OCI-LY7 (cell line): Measurements from ENCODE around the gene C19orf73. TPM values are rescaled to one million over a fixed set of nuclear protein-coding genes. Genes with fewer than 3 reads are reported as not detected.

ENCODE experiments used
- BruUV-seq: library from RNA; stranded (reverse); fragments of 400-500 nt; replicated peaks from 2 replicates; lab custom pipeline; 2021; lab: Mats Ljungman, UMichigan
- CTCF ChIA-PET: fragments of 300-600 bp; sonication (Branson Sonifier 250); formaldehyde crosslinking; loops from one replicate; lab custom pipeline; 2022; ENCODE audit warnings: antibody characterized with exemption; ENCODE audit not compliant: unreplicated experiment; lab: Charles Lee
- POLR2A ChIA-PET: fragments of 300-600 bp; sonication (Branson Sonifier 250); formaldehyde crosslinking; loops from one replicate; lab custom pipeline; 2022; ENCODE audit warnings: antibody characterized with exemption; lab: Charles Lee
- DNase-seq: peaks from one replicate; pipeline ENCODE4 v3.0.0-alpha.2; 2015; ENCODE audit warnings: low spot score
- H2AFZ ChIP-seq: fragments of 200-600 bp; sonication (generic), shearing (Covaris generic); 2 replicates; pipeline ENCODE4 v1.6.1; 2014; ENCODE audit warnings: mild to moderate bottlenecking, antibody characterized with exemption, low read length, moderate library complexity
- H3K27ac ChIP-seq: fragments of 200-600 bp; sonication (generic); 2 replicates; pipeline ENCODE4 v1.5.1; 2014; ENCODE audit warnings: mixed run types, low read depth, mild to moderate bottlenecking, moderate library complexity, low read length, inconsistent platforms; ENCODE audit not compliant: poor library complexity, severe bottlenecking
- H3K36me3 ChIP-seq: fragments of 200-600 bp; sonication (generic); 2 replicates; pipeline ENCODE4 v1.6.1; 2014; ENCODE audit warnings: mild to moderate bottlenecking, antibody characterized with exemption, low read length, moderate library complexity, mixed read lengths; ENCODE audit not compliant: insufficient read depth
- H3K4me1 ChIP-seq: fragments of 200-600 bp; sonication (generic); 2 replicates; pipeline ENCODE4 v1.5.1; 2014; ENCODE audit warnings: mild to moderate bottlenecking, low read length; ENCODE audit not compliant: insufficient read depth, poor library complexity, severe bottlenecking
- H3K4me2 ChIP-seq: fragments of 200-600 bp; sonication (generic); 2 replicates; pipeline ENCODE4 v1.6.1; 2014; ENCODE audit warnings: mild to moderate bottlenecking, low read length
- H3K4me3 ChIP-seq: fragments of 200-600 bp; sonication (generic); 2 replicates; pipeline ENCODE4 v1.5.1; 2014; ENCODE audit warnings: mild to moderate bottlenecking, low read depth, low read length; ENCODE audit not compliant: poor library complexity, severe bottlenecking
- H3K79me2 ChIP-seq: fragments of 200-600 bp; sonication (generic); 2 replicates; pipeline ENCODE4 v1.6.1; 2016; ENCODE audit warnings: low read depth, mild to moderate bottlenecking, low read length, moderate library complexity, mixed read lengths; ENCODE audit not compliant: insufficient read depth
- H3K9me2 ChIP-seq: fragments of 200-600 bp; sonication (generic); 2 replicates; pipeline ENCODE4 v1.6.1; 2016; ENCODE audit warnings: mild to moderate bottlenecking, low read length, mixed read lengths; ENCODE audit not compliant: insufficient read depth
- H3K9me3 ChIP-seq: fragments of 200-600 bp; sonication (generic); 2 replicates; pipeline ENCODE4 v1.6.1; 2014; ENCODE audit warnings: mild to moderate bottlenecking, mixed run types, low read length, mixed read lengths
- H4K20me1 ChIP-seq: fragments of 200-600 bp; sonication (generic); 2 replicates; pipeline ENCODE4 v1.6.1; 2014; ENCODE audit warnings: mild to moderate bottlenecking, antibody characterized with exemption, low read length, moderate library complexity, mixed read lengths; ENCODE audit not compliant: insufficient read depth
- EZH2phosphoT487 ChIP-seq: fragments of 200-600 bp; sonication (generic); IDR thresholded peaks from 2 replicates; pipeline ENCODE4 v1.6.1; 2018; ENCODE audit warnings: low read depth, borderline replicate concordance, mild to moderate bottlenecking, mixed run types, antibody characterized with exemption, low read length, moderate library complexity, mixed read lengths
- intact Hi-C: fragments of 100-400 bp; cut with micrococcal nuclease; formaldehyde crosslinking; loops from one replicate; pipeline ENCODE4 v1.10.0; 2022; ENCODE audit not compliant: unreplicated experiment
- small RNA-seq: library from RNA; depleted of rRNA; stranded (forward); fragments of <200 nt; gene quantifications from one replicate; pipeline ENCODE3, GENCODE V24; 2014
- total RNA-seq, 2 experiments: library from RNA; depleted of rRNA in 1 of 2; stranded (reverse); fragments of >200 nt in 1 of 2; shearing (Covaris generic) in 1 of 2; gene quantifications; 2 replicates each; pipeline ENCODE4 v1.2.3, GENCODE V29; 2014 to 2022
- TF ChIP-seq, protein P1 (sequence below): fragments of 200-600 bp; sonication (generic); conservative IDR thresholded peaks from 2 replicates; pipeline ENCODE4 v1.5.1; 2014; ENCODE audit warnings: mild to moderate bottlenecking, antibody characterized with exemption, low read length, moderate library complexity, mixed read lengths

C19orf73 gene
- total RNA-seq, 2 experiments from 2014 or later = 2.5 to 8.3 TPM

DNA sequence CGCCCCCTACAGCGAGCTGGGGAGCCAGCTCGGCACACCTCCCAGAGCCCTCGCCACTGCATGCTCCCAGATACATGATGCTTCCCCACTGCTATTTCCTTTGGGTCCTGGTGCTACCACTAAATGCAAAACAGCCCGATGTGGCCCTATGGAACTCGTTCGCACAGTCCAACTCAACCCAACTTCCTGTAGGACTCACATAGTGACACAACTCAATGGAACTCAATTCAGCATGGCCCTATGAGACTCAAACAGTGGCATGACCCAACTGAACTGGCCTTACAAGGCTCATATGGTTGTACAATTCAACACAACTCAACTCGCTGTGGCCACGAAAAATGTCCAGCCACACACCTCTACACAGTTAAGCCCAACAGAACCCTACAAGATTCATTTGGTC is 49.9 kb downstream of the C19orf73 start:
- BruUV-seq = no TSS peak
- DNase-seq = no peak
- H3K4me3 ChIP-seq = no peak overlapping the region

More for the DNA sequence above, 49.9 kb downstream of the C19orf73 start:
- no peaks in the 10 kb centered on the region for H3K79me2 ChIP-seq
- no peak overlapping the region for H3K27ac ChIP-seq
- TF ChIP-seq EZH2phosphoT487 = no peak
- TF ChIP-seq, protein P1, sequence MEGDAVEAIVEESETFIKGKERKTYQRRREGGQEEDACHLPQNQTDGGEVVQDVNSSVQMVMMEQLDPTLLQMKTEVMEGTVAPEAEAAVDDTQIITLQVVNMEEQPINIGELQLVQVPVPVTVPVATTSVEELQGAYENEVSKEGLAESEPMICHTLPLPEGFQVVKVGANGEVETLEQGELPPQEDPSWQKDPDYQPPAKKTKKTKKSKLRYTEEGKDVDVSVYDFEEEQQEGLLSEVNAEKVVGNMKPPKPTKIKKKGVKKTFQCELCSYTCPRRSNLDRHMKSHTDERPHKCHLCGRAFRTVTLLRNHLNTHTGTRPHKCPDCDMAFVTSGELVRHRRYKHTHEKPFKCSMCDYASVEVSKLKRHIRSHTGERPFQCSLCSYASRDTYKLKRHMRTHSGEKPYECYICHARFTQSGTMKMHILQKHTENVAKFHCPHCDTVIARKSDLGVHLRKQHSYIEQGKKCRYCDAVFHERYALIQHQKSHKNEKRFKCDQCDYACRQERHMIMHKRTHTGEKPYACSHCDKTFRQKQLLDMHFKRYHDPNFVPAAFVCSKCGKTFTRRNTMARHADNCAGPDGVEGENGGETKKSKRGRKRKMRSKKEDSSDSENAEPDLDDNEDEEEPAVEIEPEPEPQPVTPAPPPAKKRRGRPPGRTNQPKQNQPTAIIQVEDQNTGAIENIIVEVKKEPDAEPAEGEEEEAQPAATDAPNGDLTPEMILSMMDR = no peak
- CTCF ChIA-PET = no interaction called here
- no peaks in the 10 kb centered on the region for H3K9me3 ChIP-seq
- intact Hi-C loops = no loop called here
- H2AFZ ChIP-seq = no peak overlapping the region
- H3K4me2 ChIP-seq = no peak overlapping the region
- H3K4me1 ChIP-seq = no peaks in the 10 kb centered on the region
- H3K9me2 ChIP-seq = no peaks in the 10 kb centered on the region
- H4K20me1 ChIP-seq = no peaks in the 10 kb centered on the region; the same call in 1 of the 2 replicates
- no peaks in the 10 kb centered on the region for H3K36me3 ChIP-seq
- POLR2A ChIA-PET = no interaction called here

Small RNA genes lying within 50 kb of the gene (small RNA-seq; reads per million reads assigned to genes)
- not detected for gene RN7SL708P

Other genes starting within 250 kb of the C19orf73 start
- 31.5 and 31.7 TPM in 2 replicates for gene PPP1R15A, start 246.7 kb downstream of the C19orf73 start, total RNA-seq (2014; rRNA removed; shearing (Covaris generic))
- 23.4 and 23.8 TPM in 2 replicates for gene PPP1R15A, start 246.7 kb downstream of the C19orf73 start, total RNA-seq (2022)
- 0.47 TPM in 1 of 2 replicates, not detected in the other for gene TULP2, start 220.4 kb downstream of the C19orf73 start, total RNA-seq (2014; rRNA removed; shearing (Covaris generic))
- gene TULP2, start 220.4 kb downstream of the C19orf73 start, total RNA-seq (2022) = 1.6 and 2.9 TPM in 2 replicates
- 72.6 and 88.7 TPM in 2 replicates for gene NUCB1, start 218.8 kb downstream of the C19orf73 start, total RNA-seq (2014; rRNA removed; shearing (Covaris generic))
- 73.6 and 85.3 TPM in 2 replicates for gene NUCB1, start 218.8 kb downstream of the C19orf73 start, total RNA-seq (2022)
- gene DHDH, start 185.4 kb downstream of the C19orf73 start, total RNA-seq (2014; rRNA removed; shearing (Covaris generic)) = not detected in 2 replicates
- gene DHDH, start 185.4 kb downstream of the C19orf73 start, total RNA-seq (2022) = 0.53 TPM in 1 of 2 replicates, not detected in the other
- 94.9 and 95.2 TPM in 2 replicates for gene BAX, start 164.3 kb downstream of the C19orf73 start, total RNA-seq (2014; rRNA removed; shearing (Covaris generic))
- 83.9 and 93.7 TPM in 2 replicates for gene BAX, start 164.3 kb downstream of the C19orf73 start, total RNA-seq (2022)
- 562 and 602 TPM in 2 replicates for gene FTL, start 153.8 kb downstream of the C19orf73 start, total RNA-seq (2014; rRNA removed; shearing (Covaris generic))
- gene FTL, start 153.8 kb downstream of the C19orf73 start, total RNA-seq (2022) = 438 and 467 TPM in 2 replicates
- 12.5 and 20.0 TPM in 2 replicates for gene GYS1, start 125.8 kb downstream of the C19orf73 start, total RNA-seq (2014; rRNA removed; shearing (Covaris generic))
- gene GYS1, start 125.8 kb downstream of the C19orf73 start, total RNA-seq (2022) = 28.9 and 29.9 TPM in 2 replicates
- gene RUVBL2, start 125.3 kb downstream of the C19orf73 start, total RNA-seq (2014; rRNA removed; shearing (Covaris generic)) = 265 and 272 TPM in 2 replicates
- 125 and 146 TPM in 2 replicates for gene RUVBL2, start 125.3 kb downstream of the C19orf73 start, total RNA-seq (2022)
- 1.1 TPM in 1 of 2 replicates, not detected in the other for gene LHB, start 102.1 kb downstream of the C19orf73 start, total RNA-seq (2014; rRNA removed; shearing (Covaris generic))
- gene LHB, start 102.1 kb downstream of the C19orf73 start, total RNA-seq (2022) = not detected in 2 replicates
- not detected in 2 replicates for gene CGB3, start 94.8 kb downstream of the C19orf73 start, total RNA-seq (2014; rRNA removed; shearing (Covaris generic))
- not detected in 2 replicates for gene CGB3, start 94.8 kb downstream of the C19orf73 start, total RNA-seq (2022)
- gene CGB2, start 87.3 kb downstream of the C19orf73 start, total RNA-seq (2014; rRNA removed; shearing (Covaris generic)) = not detected in 2 replicates
- not detected in 2 replicates for gene CGB2, start 87.3 kb downstream of the C19orf73 start, total RNA-seq (2022)
- gene CGB1, start 82.2 kb downstream of the C19orf73 start, total RNA-seq (2014; rRNA removed; shearing (Covaris generic)) = not detected in 2 replicates
- gene CGB1, start 82.2 kb downstream of the C19orf73 start, total RNA-seq (2022) = not detected in 2 replicates
- gene CGB5, start 75.3 kb downstream of the C19orf73 start, total RNA-seq (2014; rRNA removed; shearing (Covaris generic)) = not detected in 2 replicates
- gene CGB5, start 75.3 kb downstream of the C19orf73 start, total RNA-seq (2022) = not detected in 2 replicates
- gene CGB8, start 70.0 kb downstream of the C19orf73 start, total RNA-seq (2014; rRNA removed; shearing (Covaris generic)) = not detected in 2 replicates
- gene CGB8, start 70.0 kb downstream of the C19orf73 start, total RNA-seq (2022) = not detected in 2 replicates
- gene CGB7, start 61.4 kb downstream of the C19orf73 start, total RNA-seq (2014; rRNA removed; shearing (Covaris generic)) = not detected in 2 replicates
- gene CGB7, start 61.4 kb downstream of the C19orf73 start, total RNA-seq (2022) = not detected in 2 replicates
- not detected in 2 replicates for gene NTF4, start 54.3 kb downstream of the C19orf73 start, total RNA-seq (2014; rRNA removed; shearing (Covaris generic))
- not detected in 2 replicates for gene NTF4, start 54.3 kb downstream of the C19orf73 start, total RNA-seq (2022)
- not detected in 2 replicates for gene KCNA7, start 46.4 kb downstream of the C19orf73 start, total RNA-seq (2014; rRNA removed; shearing (Covaris generic))
- gene KCNA7, start 46.4 kb downstream of the C19orf73 start, total RNA-seq (2022) = not detected in 2 replicates
- 392 and 446 TPM in 2 replicates for gene SNRNP70, start 33.7 kb downstream of the C19orf73 start, total RNA-seq (2014; rRNA removed; shearing (Covaris generic))
- gene SNRNP70, start 33.7 kb downstream of the C19orf73 start, total RNA-seq (2022) = 181 and 198 TPM in 2 replicates
- gene LIN7B, start 4.8 kb downstream of the C19orf73 start, total RNA-seq (2014; rRNA removed; shearing (Covaris generic)) = 5.5 and 14.7 TPM in 2 replicates
- gene LIN7B, start 4.8 kb downstream of the C19orf73 start, total RNA-seq (2022) = 3.6 and 4.8 TPM in 2 replicates
- gene PPFIA3, start 401 bp upstream of the C19orf73 start, total RNA-seq (2014; rRNA removed; shearing (Covaris generic)) = 17.1 and 21.2 TPM in 2 replicates
- 16.2 and 17.8 TPM in 2 replicates for gene PPFIA3, start 401 bp upstream of the C19orf73 start, total RNA-seq (2022)
- gene HRC, start 36.3 kb upstream of the C19orf73 start, total RNA-seq (2014; rRNA removed; shearing (Covaris generic)) = not detected in 2 replicates
- gene HRC, start 36.3 kb upstream of the C19orf73 start, total RNA-seq (2022) = not detected in 2 replicates
- 11.6 and 20.9 TPM in 2 replicates for gene TRPM4, start 38.6 kb upstream of the C19orf73 start, total RNA-seq (2014; rRNA removed; shearing (Covaris generic))
- 36.2 and 44.2 TPM in 2 replicates for gene TRPM4, start 38.6 kb upstream of the C19orf73 start, total RNA-seq (2022)
- 2.5 and 2.8 TPM in 2 replicates for gene SLC6A16, start 206.0 kb upstream of the C19orf73 start, total RNA-seq (2014; rRNA removed; shearing (Covaris generic))
- 15.8 and 21.7 TPM in 2 replicates for gene SLC6A16, start 206.0 kb upstream of the C19orf73 start, total RNA-seq (2022)
- gene CD37, start 216.3 kb upstream of the C19orf73 start, total RNA-seq (2014; rRNA removed; shearing (Covaris generic)) = 170 and 219 TPM in 2 replicates
- gene CD37, start 216.3 kb upstream of the C19orf73 start, total RNA-seq (2022) = 279 and 352 TPM in 2 replicates
- gene TEAD2, start 243.3 kb upstream of the C19orf73 start, total RNA-seq (2014; rRNA removed; shearing (Covaris generic)) = 5.3 and 7.4 TPM in 2 replicates
- 4.9 and 7.6 TPM in 2 replicates for gene TEAD2, start 243.3 kb upstream of the C19orf73 start, total RNA-seq (2022)
- 0.15 and 0.63 TPM in 2 replicates for gene DKKL1, start 244.7 kb upstream of the C19orf73 start, total RNA-seq (2014; rRNA removed; shearing (Covaris generic))
- 0.61 and 0.79 TPM in 2 replicates for gene DKKL1, start 244.7 kb upstream of the C19orf73 start, total RNA-seq (2022)